ENCODE data around the gene TRIM29.

Gene TRIM29

GRCh38 chr11:120061761-120062560 lies 76.0 kb downstream of the TRIM29 start:
- DNase-seq (ENCODE audit: low read depth), result no peak

All from HS-5 (cell line).